Keratinocyte (primary cell): ENCODE results near the gene SPATS2. TPM values are rescaled to one million over a fixed set of nuclear protein-coding genes. Genes with fewer than 3 reads are reported as not detected.

Experiments
- DNase-seq: peaks from one replicate; pipeline ENCODE4 v3.0.0-alpha.2; 2011; ENCODE audit warnings: low read depth, missing footprints, low spot score
- FAIRE-seq: peaks from 2 replicates; lab custom pipeline; 2011; peaks lifted over from hg19 to GRCh38; lab: Jason Lieb, UNC
- H2AFZ ChIP-seq: 2 replicates; pipeline ENCODE4 v1.6.0; 2012; ENCODE audit warnings: low read length, control low read depth, inconsistent platforms; ENCODE audit not compliant: control insufficient read depth
- H3K27ac ChIP-seq: 2 replicates; pipeline ENCODE4 v1.5.1; 2011; ENCODE audit warnings: low read length; ENCODE audit not compliant: control insufficient read depth, insufficient read depth
- H3K27me3 ChIP-seq: 3 replicates; pipeline ENCODE4 v1.6.0; 2011; ENCODE audit warnings: low read length; ENCODE audit not compliant: control insufficient read depth, insufficient read depth; ENCODE audit errors: extremely low read depth
- H3K36me3 ChIP-seq, 2 experiments: 2 replicates in 1 of 2; 3 replicates in 1 of 2; pipeline ENCODE4 v1.5.1; 2011; ENCODE audit warnings: low read length in 2 of 2, mild to moderate bottlenecking in 1 of 2; ENCODE audit not compliant: control insufficient read depth in 2 of 2, insufficient read depth in 2 of 2; ENCODE audit errors: extremely low read depth in 1 of 2
- H3K4me1 ChIP-seq: 3 replicates; pipeline ENCODE4 v1.5.1; 2011; ENCODE audit warnings: low read length; ENCODE audit not compliant: control insufficient read depth, insufficient read depth; ENCODE audit errors: extremely low read depth
- H3K4me2 ChIP-seq: 3 replicates; pipeline ENCODE4 v1.6.0; 2011; ENCODE audit warnings: low read depth, low read length; ENCODE audit not compliant: control insufficient read depth, insufficient read depth; ENCODE audit errors: extremely low read depth
- H3K4me3 ChIP-seq, 3 experiments: fragments of 200-600 bp in 1 of 3; sonication (generic) in 1 of 3; 2 replicates in 2 of 3; 3 replicates in 1 of 3; pipeline ENCODE4 v1.5.1; 2011 to 2016; ENCODE audit warnings: low read length in 3 of 3, mild to moderate bottlenecking in 3 of 3, control low read depth in 2 of 3, inconsistent platforms in 1 of 3, low read depth in 1 of 3, mixed read lengths in 1 of 3, mixed run types in 1 of 3, moderate library complexity in 1 of 3; ENCODE audit not compliant: control insufficient read depth in 2 of 3, insufficient read depth in 2 of 3; ENCODE audit errors: extremely low read depth in 1 of 3
- H3K79me2 ChIP-seq: 2 replicates; pipeline ENCODE4 v1.6.0; 2012; ENCODE audit warnings: low read length; ENCODE audit not compliant: control insufficient read depth, insufficient read depth
- H3K9ac ChIP-seq: 3 replicates; pipeline ENCODE4 v1.6.0; 2011; ENCODE audit warnings: low read length; ENCODE audit not compliant: control insufficient read depth, insufficient read depth; ENCODE audit errors: extremely low read depth
- H3K9me1 ChIP-seq: 3 replicates; pipeline ENCODE4 v1.6.0; 2011; ENCODE audit warnings: low read length; ENCODE audit not compliant: control insufficient read depth, insufficient read depth; ENCODE audit errors: extremely low read depth
- H3K9me3 ChIP-seq: 2 replicates; pipeline ENCODE4 v1.5.1; 2012; ENCODE audit warnings: low read depth, low read length; ENCODE audit not compliant: control insufficient read depth
- H4K20me1 ChIP-seq: 3 replicates; pipeline ENCODE4 v1.6.0; 2011; ENCODE audit warnings: low read length; ENCODE audit not compliant: control insufficient read depth, insufficient read depth; ENCODE audit errors: extremely low read depth
- CTCF ChIP-seq, 3 experiments: IDR thresholded peaks in 1 of 3; conservative IDR thresholded peaks in 1 of 3; optimal IDR thresholded peaks in 1 of 3; 2 replicates in 2 of 3; 3 replicates in 1 of 3; pipeline versions ENCODE3 to v1.5.1; 2011; ENCODE audit warnings: low read length in 3 of 3, mild to moderate bottlenecking in 3 of 3, moderate library complexity in 2 of 3, control low read depth in 1 of 3, inconsistent platforms in 1 of 3; ENCODE audit not compliant: insufficient read depth in 2 of 3; ENCODE audit errors: extremely low read depth in 1 of 3
- EZH2 ChIP-seq: IDR thresholded peaks from one replicate; pipeline ENCODE4 v1.6.1; 2012; ENCODE audit warnings: inconsistent platforms, mild to moderate bottlenecking, low read length, moderate library complexity
- dilution Hi-C: fragments of 300-500 bp; cut with MboI; formaldehyde crosslinking; loops from one replicate; pipeline ENCODE4 v1.7.0; 2020; ENCODE audit warnings: low sequenced_read_pairs; ENCODE audit not compliant: extremely low pct_ligation_motif_present
- polyA plus RNA-seq, 5 experiments: library from polyadenylated mRNA; depleted of rRNA in 3 of 5; stranded (reverse) in 3 of 5; stranded (forward) in 1 of 5; unstranded in 1 of 5; fragments of >200 nt; gene quantifications; 1 replicate in 1 of 5; 2 replicates in 3 of 5; 3 replicates in 1 of 5; pipeline versions ENCODE4 v1.2.1 to v1.2.3, GENCODE V29; 2011 to 2012; ENCODE audit warnings: missing spikeins in 2 of 5, low read depth in 1 of 5, low replicate concordance in 1 of 5

The SPATS2 gene
- polyA plus RNA-seq, 1 donor (not counting 4 experiments of a cell fraction or from before 2014, with no cell fraction given), result 47.9 TPM

- TF ChIP-seq CTCF (optimal IDR thresholded peaks at IDR 0.05 in 1 of 3, IDR thresholded peaks at IDR 0.05 in 1 of 3, conservative IDR thresholded peaks at IDR 0.05 in 1 of 3; ENCODE audit: extremely low read depth in 1 of 3, insufficient read depth in 2 of 3, low read length in 3 of 3) (no peak), EZH2 (no peak)
- Histone ChIP-seq H2AFZ (no peak overlapping the region), H3K27ac (no peak overlapping the region), H3K79me2 (no peaks in the 10 kb centered on the region), H3K9me3 (no peaks in the 10 kb centered on the region), H3K4me3 (no peak overlapping the region), H3K27me3 (peaks cover 29% of the 10 kb centered on the region), H4K20me1 (no peaks in the 10 kb centered on the region), H3K9ac (no peak overlapping the region), H3K4me1 (peaks cover 44% of the 10 kb centered on the region), H3K9me1 (peaks cover 5% of the 10 kb centered on the region), H3K4me2 (no peak overlapping the region), H3K36me3 (no peaks in the 10 kb centered on the region)
- no peak for DNase-seq
- dilution Hi-C loops, result no loop called here
- no peak for FAIRE-seq
Measured at GRCh38 chr12:49543914-49544815, 176.9 kb downstream of the SPATS2 start.

GRCh38 chr12:49545815-49546214, 178.6 kb downstream of the SPATS2 start:
- no peaks in the 10 kb centered on the region for H3K79me2 ChIP-seq
- TF ChIP-seq CTCF (optimal IDR thresholded peaks at IDR 0.05 in 1 of 3, IDR thresholded peaks at IDR 0.05 in 1 of 3, conservative IDR thresholded peaks at IDR 0.05 in 1 of 3; ENCODE audit: extremely low read depth in 1 of 3, insufficient read depth in 2 of 3, low read length in 3 of 3) (no peak), EZH2 (no peak)
- H3K4me2 ChIP-seq, result no peak overlapping the region
- no peak overlapping the region for H3K9ac ChIP-seq
- no peak overlapping the region for H3K27ac ChIP-seq
- no peak overlapping the region for H3K4me3 ChIP-seq
- peaks cover 34% of the 10 kb centered on the region for H3K27me3 ChIP-seq
- H3K9me1 ChIP-seq, result peaks cover 5% of the 10 kb centered on the region
- peaks cover 33% of the 10 kb centered on the region for H3K4me1 ChIP-seq
- FAIRE-seq (no peak), DNase-seq (no peak)
- dilution Hi-C loops, result no loop called here
- no peaks in the 10 kb centered on the region for H3K36me3 ChIP-seq
- no peak overlapping the region for H2AFZ ChIP-seq
- no peaks in the 10 kb centered on the region for H3K9me3 ChIP-seq
- H4K20me1 ChIP-seq, result no peaks in the 10 kb centered on the region
